ENCODE results near the gene ADCY9.

ADCY9 gene

GRCh38 chr16:4003166-4003565 is 113.1 kb downstream of the ADCY9 start:
- DNase-seq (ENCODE audit: low read depth) = no peak

GRCh38 chr16:4002121-4002520 is 114.1 kb downstream of the ADCY9 start:
- DNase-seq (ENCODE audit: low read depth) = no peak

- peak; percentile 77 for DNase-seq (ENCODE audit: low read depth)
These were observed 116.5 kb downstream of the ADCY9 start for GRCh38 chr16:3999479-4000325.

DNA sequence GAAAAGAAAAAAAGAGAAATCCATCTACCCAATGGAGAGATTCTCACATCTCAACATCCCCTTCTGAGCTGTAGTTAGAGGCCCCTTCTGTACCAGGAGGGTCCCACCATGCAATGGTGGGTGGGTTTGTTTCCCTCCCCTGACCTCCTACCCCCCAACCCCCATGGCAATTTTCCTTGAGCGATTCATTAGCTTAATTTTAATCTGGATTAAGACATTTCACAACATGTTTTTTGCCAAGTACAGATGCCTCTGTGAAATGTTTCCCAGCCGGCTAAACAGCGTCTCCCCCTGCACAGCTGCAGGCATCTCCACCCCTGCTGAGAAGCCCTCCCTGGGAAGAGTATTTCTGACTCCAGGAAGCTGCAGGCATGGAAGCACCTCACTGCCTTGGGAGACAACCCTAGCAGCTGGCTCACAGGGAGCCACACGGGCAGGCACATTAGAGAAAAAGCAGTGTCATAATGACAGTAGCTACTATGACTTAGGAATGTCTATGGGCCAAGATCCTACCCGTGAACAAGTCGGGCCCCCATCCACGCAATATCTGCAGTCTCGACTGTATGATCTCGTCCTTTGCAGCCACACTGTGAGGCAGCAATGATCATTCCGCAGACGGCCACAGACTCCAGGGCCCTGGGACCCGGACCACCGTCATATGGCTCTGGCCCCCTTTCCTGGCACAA is 117.3 kb downstream of the ADCY9 start:
- no peak for DNase-seq (ENCODE audit: low read depth)

DNA sequence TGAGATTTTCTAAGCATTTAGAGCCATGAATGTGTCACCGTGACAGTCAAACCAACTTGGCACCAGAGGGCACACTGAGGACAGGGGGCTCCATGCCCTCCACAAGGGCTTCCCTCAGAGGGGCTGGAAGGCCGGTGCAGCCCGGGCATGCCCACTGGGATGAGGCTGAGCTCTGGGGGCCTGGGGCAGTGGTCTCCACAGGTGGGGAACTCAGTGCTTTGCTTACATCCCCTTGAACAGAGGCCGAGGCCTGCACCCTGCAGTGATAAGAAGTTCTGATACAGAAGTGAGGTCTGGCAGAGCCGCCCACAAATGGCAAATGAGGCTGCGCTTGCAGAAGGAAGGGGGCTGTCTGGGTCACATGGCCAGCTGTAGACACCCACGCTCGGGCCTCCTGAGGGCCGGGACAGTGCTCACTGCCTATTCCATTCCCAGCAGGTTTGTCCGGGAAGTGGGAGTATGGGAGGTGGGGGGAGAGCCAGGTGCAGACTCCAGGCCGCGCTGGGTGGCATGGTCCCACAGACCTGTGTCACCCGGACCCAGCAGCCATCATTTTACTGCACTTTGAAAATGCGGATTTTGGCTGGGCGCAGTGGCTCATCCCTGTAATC is 118.9 kb downstream of the ADCY9 start:
- DNase-seq (ENCODE audit: low read depth) = no peak

GRCh38 chr16:3995001-3995400 is 121.2 kb downstream of the ADCY9 start:
- DNase-seq (ENCODE audit: low read depth) = no peak

GRCh38 chr16:3993052-3993785 is 123.0 kb downstream of the ADCY9 start:
- DNase-seq (ENCODE audit: low read depth) = no peak

GRCh38 chr16:3992297-3993051 is 123.8 kb downstream of the ADCY9 start:
- no peak for DNase-seq (ENCODE audit: low read depth)

DNA sequence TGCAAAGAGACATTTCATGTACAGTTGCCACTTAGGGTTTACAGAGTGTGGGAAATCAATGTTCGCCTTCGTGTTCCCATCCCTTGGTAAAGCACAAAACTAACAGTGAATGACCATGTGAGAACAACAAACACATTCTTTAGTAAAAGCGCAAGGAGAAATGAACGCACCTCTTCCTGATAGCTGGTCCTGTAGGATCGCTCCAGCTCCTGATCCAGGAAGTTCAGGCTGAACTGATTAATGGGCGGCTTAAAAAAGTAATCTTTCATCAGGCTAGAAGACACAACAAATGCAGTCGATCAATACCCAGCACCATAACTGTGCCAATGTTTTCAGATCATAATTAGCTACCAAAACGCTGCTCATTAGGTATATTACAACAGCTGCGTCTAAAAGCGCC is 127.4 kb downstream of the ADCY9 start:
- no peak for DNase-seq (ENCODE audit: low read depth)

- DNase-seq (ENCODE audit: low read depth) = no peak
These were observed 128.2 kb downstream of the ADCY9 start for GRCh38 chr16:3988011-3988410.

GRCh38 chr16:3987231-3987630 is 129.0 kb downstream of the ADCY9 start:
- DNase-seq (ENCODE audit: low read depth) = no peak

DNA sequence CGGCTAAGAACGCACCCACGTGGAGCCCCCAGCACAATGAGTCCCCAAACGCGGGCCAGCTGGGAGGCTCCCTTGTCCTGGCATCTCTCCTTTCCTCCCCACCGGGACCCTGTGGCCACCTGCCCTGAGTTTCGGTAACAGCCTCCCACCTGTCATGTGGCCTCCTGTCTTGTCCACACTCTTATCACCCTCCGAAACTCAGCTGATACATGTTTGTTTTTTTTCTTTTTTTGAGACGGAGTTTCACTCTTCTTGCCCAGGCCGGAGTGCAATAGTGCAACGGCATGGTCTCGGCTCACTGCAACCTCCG is 130.1 kb downstream of the ADCY9 start:
- no peak for DNase-seq (ENCODE audit: low read depth)

- DNase-seq (ENCODE audit: low read depth) = no peak
These were observed 131.9 kb downstream of the ADCY9 start for GRCh38 chr16:3984111-3985060.

DNA sequence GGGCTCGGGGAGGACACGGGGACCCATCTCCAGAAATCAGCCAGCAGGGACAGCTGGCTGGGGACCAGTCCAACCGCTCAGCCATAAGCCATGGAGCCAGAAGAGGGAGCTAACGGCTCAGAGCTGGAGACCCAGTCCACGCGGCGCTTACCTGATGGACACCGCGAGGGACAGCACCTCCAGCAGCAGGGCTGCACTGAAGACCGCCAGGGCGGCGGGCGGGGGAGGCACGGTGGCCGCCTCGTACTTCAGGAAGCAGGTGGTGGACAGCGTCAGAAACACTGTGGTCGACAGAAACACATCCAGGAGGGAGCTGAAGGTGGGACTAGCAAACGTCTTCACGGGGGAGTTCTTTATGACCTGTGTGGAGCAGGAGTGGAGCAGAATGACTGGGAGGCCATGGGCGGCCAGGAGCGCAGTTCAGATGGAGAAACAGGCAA is 133.1 kb downstream of the ADCY9 start:
- DNase-seq (ENCODE audit: low read depth) = peak; percentile 47

GRCh38 chr16:3982216-3982615 is 134.0 kb downstream of the ADCY9 start:
- DNase-seq (ENCODE audit: low read depth) = no peak

GRCh38 chr16:3980253-3981111 is 135.8 kb downstream of the ADCY9 start:
- DNase-seq (ENCODE audit: low read depth) = peak; percentile 40

DNA sequence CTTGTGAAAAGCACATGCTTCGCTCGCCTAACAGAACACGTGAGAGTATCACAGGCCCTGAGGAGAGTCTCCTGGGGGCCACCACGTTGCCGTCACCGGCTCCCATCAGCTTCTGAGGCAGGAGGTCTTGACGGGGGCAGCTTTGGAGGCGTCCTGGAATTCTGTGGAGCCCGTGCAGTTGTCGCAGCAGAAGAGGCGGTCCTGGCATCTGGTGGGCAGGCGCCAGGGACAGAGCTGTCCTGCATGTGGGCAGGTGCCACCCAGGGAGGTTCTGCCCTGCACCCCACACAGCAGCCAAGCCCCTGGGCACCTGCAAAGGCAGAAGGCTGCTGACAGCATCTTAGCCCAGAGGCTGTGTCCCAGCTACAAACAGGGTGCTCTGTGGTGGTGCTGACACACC is 136.7 kb downstream of the ADCY9 start:
- no peak for DNase-seq (ENCODE audit: low read depth)

DNA sequence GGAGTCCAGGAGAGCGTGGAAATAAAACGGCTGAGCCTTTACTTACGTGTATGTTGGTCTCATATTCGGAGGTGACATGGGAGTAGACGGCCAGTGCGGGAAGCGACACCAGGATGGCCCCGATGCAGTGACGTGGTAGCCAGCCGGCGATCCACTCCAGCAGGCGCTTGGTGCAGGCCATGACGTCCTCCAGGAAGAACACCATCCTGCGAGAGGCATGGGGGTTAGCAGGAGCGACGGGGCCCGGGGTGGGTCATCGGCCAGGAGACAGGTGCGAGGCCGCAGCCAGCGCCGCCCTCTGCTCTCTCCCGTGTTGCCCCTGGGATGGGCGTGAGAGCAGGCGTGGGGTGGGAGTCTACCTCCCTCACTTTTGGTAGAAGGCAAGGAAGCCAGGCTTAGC is 137.2 kb downstream of the ADCY9 start:
- no peak for DNase-seq (ENCODE audit: low read depth)

DNA sequence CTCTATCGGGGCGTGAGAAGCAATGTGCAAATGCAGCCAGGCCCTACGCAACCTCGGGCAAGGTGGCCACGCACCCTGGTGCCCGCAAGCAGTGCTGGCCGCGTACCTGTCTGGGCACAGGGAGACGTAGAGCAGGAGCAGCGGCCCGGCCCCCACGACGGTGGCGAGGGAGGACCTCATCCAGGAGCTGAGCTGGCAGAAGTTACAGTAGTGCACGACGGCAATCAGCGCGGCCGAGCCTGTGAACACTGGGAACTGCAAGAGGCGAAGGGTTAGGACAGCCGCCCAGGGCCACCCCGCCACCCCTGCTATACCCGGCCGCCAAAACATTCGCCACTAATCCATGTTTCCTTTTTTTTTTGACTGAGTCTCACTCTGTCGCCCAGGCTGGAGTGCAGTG is 138.9 kb downstream of the ADCY9 start:
- no peak for DNase-seq (ENCODE audit: low read depth)

DNA sequence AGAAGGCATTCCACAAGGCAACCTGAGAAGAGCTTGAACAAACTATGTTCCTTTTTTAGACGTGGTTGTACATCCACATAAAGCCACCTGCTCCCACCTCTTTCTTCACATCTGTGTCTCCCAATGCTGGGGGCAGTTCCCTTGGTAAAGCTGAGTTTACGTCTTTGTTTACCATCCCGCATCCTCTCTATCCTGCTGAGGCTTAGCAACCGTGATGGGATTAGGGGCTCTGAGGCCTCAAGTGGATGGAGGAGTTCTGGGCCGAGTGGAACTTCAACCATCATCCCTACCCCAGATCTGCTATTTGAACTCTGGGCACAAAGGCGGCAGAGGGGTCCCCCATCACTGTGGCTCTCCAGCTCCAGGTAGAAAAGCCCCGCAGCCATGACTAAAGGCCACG is 141.5 kb downstream of the ADCY9 start:
- no peak for DNase-seq (ENCODE audit: low read depth)

Measured in fibroblast of the conjunctiva (primary cell).